Neuron (in vitro differentiated cells): Measurements from ENCODE around the gene FCHSD2.

Source experiments
- H2AFZ ChIP-seq: one replicate; pipeline ENCODE4 v1.6.1; 2013; ENCODE audit warnings: low read depth, mild to moderate bottlenecking, inconsistent platforms, low read length, moderate library complexity
- H3K27me3 ChIP-seq: one replicate; pipeline ENCODE4 v1.6.1; 2013; ENCODE audit warnings: low read length; ENCODE audit not compliant: insufficient read depth
- H3K36me3 ChIP-seq: one replicate; pipeline ENCODE4 v1.6.1; 2013; ENCODE audit warnings: low read length; ENCODE audit not compliant: insufficient read depth
- H3K4me1 ChIP-seq: one replicate; pipeline ENCODE4 v1.6.1; 2013; ENCODE audit warnings: low read length; ENCODE audit not compliant: insufficient read depth
- H3K4me3 ChIP-seq: 2 replicates; pipeline ENCODE4 v1.5.1; 2013; ENCODE audit warnings: mild to moderate bottlenecking, low read length, moderate library complexity
- H3K9me3 ChIP-seq: one replicate; pipeline ENCODE4 v1.6.1; 2013; ENCODE audit warnings: low read length

FCHSD2 gene

DNA sequence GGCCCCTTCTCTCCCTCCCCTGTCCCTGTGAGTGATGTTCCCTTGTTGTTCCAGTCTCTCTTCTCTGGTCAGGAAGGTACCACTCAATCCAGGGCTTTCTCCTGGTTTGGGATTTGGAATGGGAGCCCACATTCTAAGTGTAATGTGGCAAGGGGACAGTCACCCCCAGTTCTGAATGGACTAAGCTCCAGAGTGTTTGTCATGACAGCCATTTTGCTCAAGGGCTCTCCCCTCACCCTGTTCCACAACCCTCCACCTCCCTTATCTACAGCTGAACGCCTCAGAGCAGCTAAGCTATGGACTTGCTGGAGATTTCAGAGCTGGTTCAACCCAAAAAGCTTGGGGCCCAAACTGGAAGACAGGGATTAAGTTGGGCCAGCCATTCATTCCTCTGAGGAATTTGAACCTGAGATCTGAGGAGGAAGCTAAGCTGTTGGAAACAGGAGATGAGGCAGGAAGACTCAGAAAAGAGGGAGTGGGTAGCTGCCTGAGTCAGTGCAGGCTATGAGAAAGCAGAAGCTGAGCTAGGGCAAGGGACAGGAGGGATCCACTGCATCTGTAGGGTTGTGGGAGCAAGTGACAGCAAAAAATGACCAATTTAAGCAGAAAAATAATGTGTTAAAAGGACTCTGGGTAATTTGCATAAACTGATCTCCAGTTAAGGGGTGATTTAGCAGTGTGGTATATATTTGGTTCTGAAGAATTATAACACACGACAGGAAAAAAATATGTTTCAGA, 22.9 kb upstream of the FCHSD2 start:
- H3K4me1 ChIP-seq = no peaks in the 10 kb centered on the region
- H3K36me3 ChIP-seq = no peaks in the 10 kb centered on the region
- H3K9me3 ChIP-seq = no peaks in the 10 kb centered on the region
- peaks cover 3% of the 10 kb centered on the region for H3K27me3 ChIP-seq
- no peak overlapping the region for H2AFZ ChIP-seq
- no peak overlapping the region for H3K4me3 ChIP-seq

GRCh38 chr11:73163638-73164174, 21.6 kb upstream of the FCHSD2 start:
- Histone ChIP-seq H3K4me1 (no peaks in the 10 kb centered on the region), H3K27me3 (peaks cover 3% of the 10 kb centered on the region), H3K9me3 (no peaks in the 10 kb centered on the region), H2AFZ (no peak overlapping the region), H3K4me3 (no peak overlapping the region), H3K36me3 (no peaks in the 10 kb centered on the region)

- H3K36me3 ChIP-seq = no peaks in the 10 kb centered on the region
- H3K4me3 ChIP-seq = no peak overlapping the region
Measured at GRCh38 chr11:73162196-73162740, 20.1 kb upstream of the FCHSD2 start.

GRCh38 chr11:73160005-73160760, 18.1 kb upstream of the FCHSD2 start:
- Histone ChIP-seq H3K36me3 (no peaks in the 10 kb centered on the region), H3K9me3 (no peaks in the 10 kb centered on the region), H2AFZ (no peak overlapping the region)

More at GRCh38 chr11:73162196-73162740, 20.1 kb upstream of the FCHSD2 start:
- Histone ChIP-seq H3K27me3 (peaks cover 3% of the 10 kb centered on the region), H3K4me1 (no peaks in the 10 kb centered on the region), H2AFZ (no peak overlapping the region), H3K9me3 (no peaks in the 10 kb centered on the region)

DNA sequence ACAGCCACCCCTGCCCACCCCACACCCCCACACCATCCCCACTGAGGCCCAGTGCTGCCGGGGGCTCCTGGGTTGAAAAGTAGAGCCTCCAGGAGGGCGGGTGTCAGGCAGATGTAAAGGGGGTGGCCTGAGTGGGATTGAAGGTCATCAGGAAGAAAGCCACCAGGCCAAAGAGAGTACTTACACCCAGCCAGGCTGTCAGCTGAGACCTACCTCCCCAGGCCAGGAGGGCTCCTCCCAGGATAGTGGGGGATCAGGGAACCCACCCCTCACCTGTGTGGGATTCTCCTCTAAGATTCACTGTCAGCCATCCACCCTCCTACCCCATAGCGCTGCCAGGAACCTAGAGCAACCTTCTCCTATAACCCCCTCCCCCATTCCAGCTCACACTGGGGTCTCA, 17.2 kb upstream of the FCHSD2 start:
- no peak overlapping the region for H2AFZ ChIP-seq
- no peaks in the 10 kb centered on the region for H3K9me3 ChIP-seq
- H3K27me3 ChIP-seq = no peaks in the 10 kb centered on the region
- H3K36me3 ChIP-seq = no peaks in the 10 kb centered on the region
- no peaks in the 10 kb centered on the region for H3K4me1 ChIP-seq
- H3K4me3 ChIP-seq = no peak overlapping the region

More at GRCh38 chr11:73160005-73160760, 18.1 kb upstream of the FCHSD2 start:
- no peak overlapping the region for H3K4me3 ChIP-seq
- no peaks in the 10 kb centered on the region for H3K4me1 ChIP-seq
- peaks cover 3% of the 10 kb centered on the region for H3K27me3 ChIP-seq

DNA sequence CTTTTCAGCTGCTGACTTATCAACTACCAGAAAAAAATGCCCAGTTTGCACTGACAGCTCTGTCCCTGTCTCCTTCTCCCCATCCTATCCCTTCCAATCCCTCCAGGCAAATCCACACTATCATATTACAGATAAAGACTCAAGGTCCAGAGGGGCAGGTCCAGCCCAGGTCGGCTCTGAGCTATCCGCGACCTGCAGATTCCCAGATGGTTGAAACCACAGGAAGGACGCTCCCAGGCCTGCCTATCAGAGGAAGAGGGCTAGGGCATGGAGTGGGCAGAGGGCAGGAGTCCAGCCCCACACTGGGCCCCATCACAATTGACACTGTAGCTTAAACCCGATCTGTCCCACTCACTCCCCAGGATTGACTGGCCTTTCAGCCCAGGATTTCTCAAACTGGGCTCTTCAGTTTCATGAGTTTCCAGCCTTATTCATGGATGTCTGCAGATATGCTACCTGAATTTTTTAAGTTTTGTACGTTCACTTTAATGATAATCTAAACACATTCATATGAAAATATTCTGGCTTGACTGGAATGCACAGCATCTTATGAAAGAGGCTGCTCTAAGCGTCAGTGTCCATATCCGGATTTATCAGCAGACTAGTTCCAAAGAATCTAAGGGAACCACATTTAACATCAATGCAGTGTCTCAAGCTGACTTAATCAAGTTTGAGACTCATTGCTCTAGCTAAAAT, 16.4 kb upstream of the FCHSD2 start:
- no peaks in the 10 kb centered on the region for H3K36me3 ChIP-seq
- H2AFZ ChIP-seq = no peak overlapping the region
- H3K4me3 ChIP-seq = no peak overlapping the region
- no peaks in the 10 kb centered on the region for H3K4me1 ChIP-seq
- no peaks in the 10 kb centered on the region for H3K9me3 ChIP-seq
- no peaks in the 10 kb centered on the region for H3K27me3 ChIP-seq

GRCh38 chr11:73157101-73158010, 15.2 kb upstream of the FCHSD2 start:
- no peaks in the 10 kb centered on the region for H3K36me3 ChIP-seq
- no peaks in the 10 kb centered on the region for H3K27me3 ChIP-seq
- H3K4me3 ChIP-seq = no peak overlapping the region
- no peak overlapping the region for H2AFZ ChIP-seq
- no peaks in the 10 kb centered on the region for H3K4me1 ChIP-seq
- H3K9me3 ChIP-seq = no peaks in the 10 kb centered on the region

- Histone ChIP-seq H3K4me1 (no peaks in the 10 kb centered on the region), H3K27me3 (no peaks in the 10 kb centered on the region), H3K4me3 (no peak overlapping the region), H2AFZ (no peak overlapping the region), H3K9me3 (no peaks in the 10 kb centered on the region), H3K36me3 (no peaks in the 10 kb centered on the region)
Measured at GRCh38 chr11:73156686-73157085, 14.6 kb upstream of the FCHSD2 start.

DNA sequence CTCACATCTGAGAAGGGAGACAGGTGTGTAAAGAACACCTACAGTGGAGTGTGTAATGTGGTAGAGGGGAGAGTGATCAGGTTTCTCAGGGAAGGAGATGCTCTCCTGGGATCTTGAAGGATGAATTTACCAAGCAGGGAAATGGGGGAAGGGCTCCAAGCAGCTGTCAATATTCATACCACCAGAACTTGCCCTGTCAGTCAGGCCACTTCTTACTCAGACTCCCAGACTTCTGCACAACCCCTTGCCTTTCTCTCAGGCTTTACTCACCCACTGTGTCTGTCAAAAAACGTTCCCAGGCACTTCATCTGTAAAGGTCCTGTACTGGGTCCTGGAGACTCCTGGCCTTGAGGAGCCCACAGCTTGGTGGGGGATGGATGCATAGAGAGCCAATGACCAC, 14.0 kb upstream of the FCHSD2 start:
- no peaks in the 10 kb centered on the region for H3K4me1 ChIP-seq
- no peaks in the 10 kb centered on the region for H3K9me3 ChIP-seq
- H3K27me3 ChIP-seq = no peaks in the 10 kb centered on the region

DNA sequence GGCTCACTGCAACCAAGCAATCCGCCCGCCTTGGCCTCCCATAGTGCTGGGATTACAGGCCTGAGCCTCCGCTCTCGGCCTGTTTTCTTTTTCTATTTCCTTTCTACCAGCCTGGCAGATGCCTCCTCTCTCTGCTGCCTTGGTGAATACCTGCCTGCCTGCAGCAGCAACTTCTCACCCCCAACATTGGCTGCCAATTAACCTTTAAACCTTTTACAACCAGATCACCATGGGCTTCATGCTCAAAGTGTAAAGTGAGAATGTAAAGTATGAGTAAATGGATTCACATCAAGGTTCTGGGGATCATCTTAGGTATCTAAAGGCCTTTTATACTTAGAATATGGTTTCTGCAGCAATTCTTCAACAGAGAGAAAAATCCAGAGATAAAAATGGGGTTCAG, 13.0 kb upstream of the FCHSD2 start:
- no peaks in the 10 kb centered on the region for H3K36me3 ChIP-seq
- no peaks in the 10 kb centered on the region for H3K9me3 ChIP-seq
- H3K4me1 ChIP-seq = no peaks in the 10 kb centered on the region
- H3K4me3 ChIP-seq = no peak overlapping the region
- H2AFZ ChIP-seq = no peak overlapping the region
- H3K27me3 ChIP-seq = no peaks in the 10 kb centered on the region

More for the DNA sequence above, 14.0 kb upstream of the FCHSD2 start:
- no peak overlapping the region for H3K4me3 ChIP-seq
- no peaks in the 10 kb centered on the region for H3K36me3 ChIP-seq
- no peak overlapping the region for H2AFZ ChIP-seq

DNA sequence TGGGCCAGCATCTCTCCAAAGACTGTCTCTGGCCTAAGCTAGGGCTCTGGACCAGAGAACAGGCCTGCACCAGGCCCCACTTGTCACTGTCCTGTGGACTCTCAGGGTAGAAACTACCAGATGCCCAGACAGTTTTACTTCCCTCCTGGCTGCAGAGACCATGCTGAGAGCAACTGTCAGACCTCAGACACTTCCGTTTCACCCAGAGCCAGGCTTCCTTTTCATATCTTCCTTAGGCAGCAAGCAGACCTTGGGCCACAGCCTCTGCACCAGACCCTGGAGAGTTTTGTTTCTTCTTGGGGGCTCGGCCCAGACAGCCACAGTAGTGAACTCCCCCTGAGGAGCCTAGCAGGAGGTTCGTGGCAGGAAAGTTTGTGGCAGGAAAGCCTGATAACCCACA, 12.1 kb upstream of the FCHSD2 start:
- Histone ChIP-seq H3K27me3 (no peaks in the 10 kb centered on the region), H3K36me3 (no peaks in the 10 kb centered on the region), H2AFZ (no peak overlapping the region), H3K4me3 (no peak overlapping the region), H3K4me1 (no peaks in the 10 kb centered on the region), H3K9me3 (no peaks in the 10 kb centered on the region)

DNA sequence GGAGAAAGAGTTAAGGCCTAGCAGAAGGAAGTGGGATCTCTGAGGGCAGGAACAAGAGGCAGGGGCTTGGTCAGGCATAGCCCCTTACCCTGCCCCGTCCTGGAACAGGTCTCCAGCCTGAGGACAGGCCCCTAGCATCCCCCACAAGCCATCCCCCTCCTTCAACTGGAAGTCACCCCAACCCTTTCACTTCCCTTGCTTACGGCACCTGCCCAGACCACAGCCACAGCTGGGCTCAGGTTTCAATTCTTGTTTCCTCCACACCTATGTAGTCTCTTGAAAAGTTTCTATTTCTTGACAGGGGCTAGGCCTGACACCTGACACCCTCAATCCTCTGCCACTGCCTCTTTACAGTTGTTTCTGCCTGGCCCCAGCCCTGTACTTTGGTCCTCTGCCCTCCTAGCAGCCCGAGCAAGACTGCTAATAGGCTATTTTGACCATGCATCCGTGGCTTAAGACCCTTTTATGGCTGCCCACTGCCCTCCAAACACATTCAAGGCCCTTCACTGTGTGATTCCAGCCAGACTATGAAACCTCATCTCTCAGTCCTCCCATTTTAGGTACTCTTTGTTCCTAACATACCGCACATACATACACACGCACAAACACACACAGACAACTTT, 10.9 kb upstream of the FCHSD2 start:
- no peaks in the 10 kb centered on the region for H3K27me3 ChIP-seq
- no peaks in the 10 kb centered on the region for H3K4me1 ChIP-seq
- no peak overlapping the region for H2AFZ ChIP-seq
- no peaks in the 10 kb centered on the region for H3K9me3 ChIP-seq
- H3K4me3 ChIP-seq = no peak overlapping the region
- no peaks in the 10 kb centered on the region for H3K36me3 ChIP-seq
